SW480 (cell line): ENCODE results near the gene PTPN7.
A peak's percentile ranks its signal among the peaks of the same experiment; 100 is the strongest.
"Not testable (repeated sequence)": the region's sequence is repeated elsewhere in the genome, so short reads cannot be mapped to it uniquely, and the experiment has no call there.

ENCODE experiments used
- DNase-seq: peaks from one replicate; pipeline ENCODE4 v3.0.0-alpha.2; 2016; ENCODE audit warnings: low spot score

Gene PTPN7

GRCh38 chr1:202130816-202131522 is 29.4 kb downstream of the PTPN7 start:
- no peak for DNase-seq

GRCh38 chr1:202130297-202130721 is 30.1 kb downstream of the PTPN7 start:
- no peak for DNase-seq

DNA sequence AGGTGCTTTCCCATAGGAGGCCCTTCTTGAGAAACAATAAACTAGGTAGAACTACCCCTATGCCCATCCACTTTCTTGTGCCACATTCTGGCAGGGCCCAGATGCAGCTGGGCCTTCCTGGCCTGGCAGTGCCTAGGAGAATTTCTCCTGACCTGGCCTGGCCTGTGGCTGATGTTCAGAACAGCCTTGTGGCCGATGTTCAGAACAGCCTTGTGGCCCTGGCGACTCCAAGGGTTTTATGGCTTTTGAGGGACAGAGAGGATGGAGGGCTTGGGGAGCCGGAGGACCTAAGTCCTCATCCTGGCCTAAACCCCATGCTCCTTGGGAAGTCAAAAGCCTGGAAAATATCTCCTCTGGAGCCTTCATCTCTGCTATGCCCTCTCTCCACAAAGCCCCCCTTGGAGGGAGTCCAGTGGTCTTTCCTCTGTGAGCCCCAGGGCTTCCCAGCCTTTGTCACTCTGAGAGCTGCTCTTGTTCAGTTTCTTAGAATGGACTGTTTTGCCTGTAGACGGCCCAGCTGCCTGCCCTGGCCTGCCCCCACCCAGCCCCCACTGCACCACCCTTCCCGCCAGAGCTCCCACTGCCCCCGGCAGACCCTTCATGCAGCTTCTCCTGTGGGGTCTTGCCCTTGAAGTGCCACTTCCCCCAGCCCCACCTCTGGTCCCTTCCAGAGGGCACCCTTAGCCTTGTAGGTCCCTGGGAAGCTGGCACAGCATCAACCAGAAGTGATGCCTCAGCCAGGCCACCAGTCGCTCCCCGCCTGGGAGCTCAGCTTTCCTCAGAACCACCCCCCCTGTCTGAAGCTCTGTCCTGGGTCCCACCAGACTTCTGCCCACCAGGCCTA is 30.7 kb downstream of the PTPN7 start:
- no peak for DNase-seq

DNA sequence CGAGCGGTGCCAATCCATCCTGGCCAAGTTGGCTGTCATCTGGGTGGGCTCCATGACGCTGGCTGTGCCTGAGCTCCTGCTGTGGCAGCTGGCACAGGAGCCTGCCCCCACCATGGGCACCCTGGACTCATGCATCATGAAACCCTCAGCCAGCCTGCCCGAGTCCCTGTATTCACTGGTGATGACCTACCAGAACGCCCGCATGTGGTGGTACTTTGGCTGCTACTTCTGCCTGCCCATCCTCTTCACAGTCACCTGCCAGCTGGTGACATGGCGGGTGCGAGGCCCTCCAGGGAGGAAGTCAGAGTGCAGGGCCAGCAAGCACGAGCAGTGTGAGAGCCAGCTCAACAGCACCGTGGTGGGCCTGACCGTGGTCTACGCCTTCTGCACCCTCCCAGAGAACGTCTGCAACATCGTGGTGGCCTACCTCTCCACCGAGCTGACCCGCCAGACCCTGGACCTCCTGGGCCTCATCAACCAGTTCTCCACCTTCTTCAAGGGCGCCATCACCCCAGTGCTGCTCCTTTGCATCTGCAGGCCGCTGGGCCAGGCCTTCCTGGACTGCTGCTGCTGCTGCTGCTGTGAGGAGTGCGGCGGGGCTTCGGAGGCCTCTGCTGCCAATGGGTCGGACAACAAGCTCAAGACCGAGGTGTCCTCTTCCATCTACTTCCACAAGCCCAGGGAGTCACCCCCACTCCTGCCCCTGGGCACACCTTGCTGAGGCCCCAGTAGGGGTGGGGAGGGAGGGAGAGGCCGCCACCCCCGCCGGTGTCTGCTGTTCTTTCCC is 32.4 kb downstream of the PTPN7 start:
- DNase-seq: no peak

- DNase-seq: no peak
These were observed 33.3 kb downstream of the PTPN7 start for GRCh38 chr1:202127061-202127460.

- no peak for DNase-seq
These were observed 34.0 kb downstream of the PTPN7 start for GRCh38 chr1:202126426-202126825.

DNA sequence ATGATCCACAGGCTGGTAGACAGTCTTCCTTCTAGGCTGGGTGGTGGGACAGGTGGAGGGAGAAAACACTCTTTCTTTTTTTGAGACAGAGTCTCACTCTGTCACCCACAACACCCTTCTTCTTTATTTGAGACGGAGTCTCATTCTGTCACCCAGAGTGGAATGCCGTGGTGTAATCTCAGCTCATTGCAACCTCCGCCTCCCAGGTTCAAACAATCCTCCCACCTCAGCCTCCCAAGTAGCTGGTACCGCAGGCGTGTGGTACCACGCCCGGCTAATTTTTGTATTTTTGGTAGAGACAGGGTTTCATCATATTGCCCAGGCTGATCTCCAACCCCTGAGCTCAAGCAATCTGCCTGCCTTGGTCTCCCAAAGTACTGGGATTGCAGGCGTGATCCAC is 34.8 kb downstream of the PTPN7 start:
- no peak for DNase-seq

GRCh38 chr1:202124142-202124541 is 36.3 kb downstream of the PTPN7 start:
- no peak for DNase-seq

- DNase-seq: no peak
These were observed 37.0 kb downstream of the PTPN7 start for GRCh38 chr1:202123336-202123813.

DNA sequence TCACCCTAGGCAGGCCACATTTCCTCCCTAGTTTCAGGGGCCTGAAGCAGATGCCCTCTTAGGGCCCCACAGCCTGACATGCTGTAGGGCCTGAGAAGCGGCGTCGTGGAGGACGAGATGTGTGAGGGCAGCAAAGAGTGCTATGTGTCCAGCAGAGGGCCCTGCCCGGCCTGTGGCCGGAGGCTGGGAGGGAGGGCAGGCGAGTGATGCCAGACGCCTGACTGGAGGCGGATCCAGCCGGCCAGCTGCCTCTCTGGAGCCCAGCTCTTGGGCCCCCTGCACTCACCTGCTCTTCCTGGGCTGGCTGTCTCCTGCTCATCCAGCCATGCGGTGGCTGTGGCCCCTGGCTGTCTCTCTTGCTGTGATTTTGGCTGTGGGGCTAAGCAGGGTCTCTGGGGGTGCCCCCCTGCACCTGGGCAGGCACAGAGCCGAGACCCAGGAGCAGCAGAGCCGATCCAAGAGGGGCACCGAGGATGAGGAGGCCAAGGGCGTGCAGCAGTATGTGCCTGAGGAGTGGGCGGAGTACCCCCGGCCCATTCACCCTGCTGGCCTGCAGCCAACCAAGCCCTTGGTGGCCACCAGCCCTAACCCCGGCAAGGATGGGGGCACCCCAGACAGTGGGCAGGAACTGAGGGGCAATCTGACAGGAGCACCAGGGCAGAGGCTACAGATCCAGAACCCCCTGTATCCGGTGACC is 37.6 kb downstream of the PTPN7 start, which contains the start of gene GPR37L1:
TSS of gene GPR37L1 (plus strand) at position 279 of the 697 bp plus-strand sequence. CDS start at position 326, 47 bp downstream.
- DNase-seq: peak; percentile 30

GRCh38 chr1:202121006-202121405 is 39.4 kb downstream of the PTPN7 start:
- no peak for DNase-seq

- DNase-seq: no peak
These were observed 42.5 kb downstream of the PTPN7 start for GRCh38 chr1:202117898-202118371.

DNA sequence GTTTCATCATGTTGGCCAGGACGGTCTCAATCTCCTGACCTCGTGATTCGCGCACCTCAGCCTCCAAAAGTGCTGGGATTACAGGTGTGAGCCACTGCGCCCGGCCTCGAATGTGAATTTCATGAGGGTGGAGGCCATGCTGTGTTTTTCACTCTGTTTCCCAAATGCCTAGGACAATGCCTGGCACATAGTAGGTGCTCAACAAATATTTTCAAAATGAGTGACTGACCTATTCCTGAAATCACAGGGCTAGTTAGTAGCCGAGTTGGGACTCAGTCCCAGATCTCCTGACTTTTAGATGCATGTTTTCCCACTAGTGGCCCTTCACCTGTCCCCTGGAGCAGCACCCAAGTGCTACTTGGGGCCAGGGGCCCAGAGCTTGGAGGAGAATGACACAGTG is 44.1 kb downstream of the PTPN7 start:
- DNase-seq: no peak

DNA sequence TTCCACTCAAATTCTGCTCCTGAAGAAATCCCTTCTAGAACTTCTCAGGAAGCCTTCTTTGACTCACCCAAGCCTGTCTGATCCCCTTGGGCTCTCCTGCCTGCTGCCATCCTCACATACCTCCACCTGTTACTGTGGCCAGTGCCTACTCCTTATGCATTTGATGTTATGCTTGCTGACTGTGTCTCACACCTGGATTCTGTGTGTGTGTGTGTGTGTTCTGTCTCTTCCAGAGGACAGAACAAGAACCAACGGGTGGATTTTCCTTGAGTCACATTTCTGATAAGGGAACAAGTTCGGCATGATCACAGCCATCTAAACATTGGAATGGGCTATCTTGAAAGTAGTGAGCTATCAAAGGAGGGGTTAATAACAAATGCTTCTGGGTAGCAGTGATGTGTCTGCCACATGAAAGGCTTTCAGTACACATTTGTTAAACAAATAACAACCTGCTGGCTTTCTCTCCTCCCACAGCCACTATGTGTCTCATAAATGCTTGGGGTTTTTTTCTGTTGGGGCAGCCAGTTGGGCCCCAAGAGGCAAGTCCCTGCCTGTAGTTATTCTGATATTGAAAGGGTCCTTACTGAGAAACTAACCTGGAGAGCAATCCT is 46.6 kb downstream of the PTPN7 start:
- DNase-seq: peak; percentile 95

DNA sequence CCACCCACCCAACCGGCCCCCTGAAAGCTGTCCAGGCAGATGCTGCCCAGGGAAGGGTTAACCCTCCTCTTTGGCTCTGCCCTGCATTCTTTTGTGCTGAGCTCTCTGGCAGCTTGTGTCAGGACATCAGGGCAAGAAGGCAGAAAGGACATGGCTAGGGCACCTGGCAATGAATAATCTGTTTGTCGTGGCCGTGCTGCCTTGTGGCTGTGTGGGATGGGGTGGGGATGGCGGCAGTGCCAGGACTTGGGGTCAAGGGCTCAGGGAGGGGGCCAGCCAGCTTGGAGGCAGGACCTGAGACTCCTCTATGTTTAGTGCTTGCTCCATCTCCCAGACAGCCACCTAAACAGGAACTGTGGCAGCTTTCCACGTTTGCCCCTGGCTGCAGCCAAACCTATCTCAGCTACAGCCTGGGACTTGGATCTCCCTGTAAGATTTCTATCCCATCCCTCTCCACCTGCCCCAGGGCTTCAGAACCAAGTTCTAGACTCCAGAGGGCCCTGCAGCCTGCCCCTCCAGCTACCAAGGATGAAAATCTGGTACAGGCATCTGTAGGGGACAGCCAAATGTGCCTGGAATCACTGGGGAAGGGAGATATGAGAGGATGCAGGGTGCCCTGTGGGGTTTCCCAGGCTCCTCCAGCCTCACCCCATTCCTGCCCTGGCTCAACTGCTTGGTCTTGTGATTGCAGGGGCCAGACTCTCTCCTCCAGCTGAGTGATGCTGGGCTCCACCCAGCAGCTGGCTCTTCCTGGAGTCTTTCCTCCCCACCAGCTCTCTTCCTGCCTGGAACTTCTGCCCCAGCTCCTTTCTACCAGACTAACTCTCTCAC is 47.3 kb downstream of the PTPN7 start:
- DNase-seq: peak; percentile 62

DNA sequence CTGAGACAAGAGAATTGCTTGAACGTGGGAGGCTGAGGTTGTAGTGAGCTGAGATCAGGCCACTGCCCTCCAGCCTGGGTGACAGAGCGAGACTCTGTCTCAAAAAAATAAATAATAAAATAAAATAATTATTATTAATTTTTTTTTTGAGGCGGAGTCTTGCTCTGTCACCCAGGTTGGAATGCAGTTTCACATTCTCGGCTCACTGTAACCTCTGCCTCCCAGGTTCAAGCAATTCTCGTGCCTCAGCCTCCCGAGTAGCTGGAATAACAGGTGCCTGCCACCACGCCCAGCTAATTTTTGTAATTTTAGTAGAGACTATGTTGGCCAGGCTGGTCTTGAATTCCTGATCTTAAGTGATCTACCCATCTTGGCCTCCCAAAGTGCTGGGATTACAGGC is 48.8 kb downstream of the PTPN7 start:
- DNase-seq: not testable (repeated sequence)

- DNase-seq: no peak
These were observed 49.4 kb downstream of the PTPN7 start for GRCh38 chr1:202110977-202111376.

DNA sequence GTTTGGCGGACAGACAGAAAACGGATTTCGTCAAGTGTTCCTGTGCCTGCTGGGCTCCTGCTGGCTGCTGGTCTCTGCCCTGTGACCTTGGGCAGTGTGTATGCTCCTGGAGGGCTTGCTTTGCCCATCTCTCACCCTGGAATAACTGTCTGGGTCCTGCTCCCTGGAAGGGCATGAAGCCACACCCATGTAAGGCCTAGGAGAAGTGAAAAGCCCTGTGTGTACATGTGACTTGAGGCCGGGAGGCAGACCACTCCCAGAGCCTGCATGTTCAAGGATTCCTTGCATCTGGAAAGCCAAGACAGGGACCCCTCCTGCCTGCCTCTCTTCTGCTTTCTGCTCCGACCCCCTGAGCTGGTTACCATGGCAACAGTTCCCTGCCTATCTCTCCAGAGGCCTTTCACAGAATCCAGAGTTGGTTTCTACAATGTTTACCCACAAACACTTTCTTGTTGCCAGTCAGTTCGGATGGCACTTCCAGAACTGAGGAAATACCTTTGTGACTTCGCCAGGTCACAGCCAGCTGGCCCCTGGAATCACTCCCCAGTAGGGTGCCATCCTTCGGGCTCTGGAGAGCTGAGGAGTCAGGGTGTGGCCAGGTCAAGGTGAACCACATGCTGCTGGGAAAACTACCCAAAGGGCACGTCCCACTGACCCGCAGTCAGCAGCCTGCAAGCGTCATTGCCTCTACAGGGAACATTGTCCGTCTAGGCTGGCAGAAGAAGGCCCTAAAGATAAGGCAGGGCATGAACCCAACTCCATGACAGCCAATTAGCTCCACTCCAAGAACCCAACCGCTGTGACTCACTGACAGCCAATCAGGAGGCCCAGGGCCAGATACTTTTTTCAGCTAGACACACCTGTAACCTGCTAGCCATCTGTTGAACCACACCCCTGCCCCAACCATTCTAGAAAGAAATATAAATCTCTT is 52.3 kb downstream of the PTPN7 start:
- peak; percentile 84 for DNase-seq

- DNase-seq: peak; percentile 80
These were observed 53.1 kb downstream of the PTPN7 start for GRCh38 chr1:202107321-202107761.
